OCI-LY7 (cell line): Measurements from ENCODE around the gene PEAK3.

Experiments used
- CTCF ChIP-seq: fragments of 200-600 bp; sonication (generic); conservative IDR thresholded peaks from 2 replicates; pipeline ENCODE4 v1.5.1; 2014; ENCODE audit warnings: mild to moderate bottlenecking, antibody characterized with exemption, low read length, moderate library complexity, mixed read lengths
- EZH2phosphoT487 ChIP-seq: fragments of 200-600 bp; sonication (generic); IDR thresholded peaks from 2 replicates; pipeline ENCODE4 v1.6.1; 2018; ENCODE audit warnings: low read depth, borderline replicate concordance, mild to moderate bottlenecking, mixed run types, antibody characterized with exemption, low read length, moderate library complexity, mixed read lengths

GRCh38 chr19:2245273-2245672 lies 36.7 kb downstream of the PEAK3 start:
- TF ChIP-seq CTCF (no peak), EZH2phosphoT487 (no peak)
